HG03342 (cell line): ENCODE results near the gene P2RY13.

Experiments
- ATAC-seq: cut with Tn5 transposase; IDR thresholded peaks from one replicate; pipeline ENCODE4 v1.9.1; 2021; ENCODE audit warnings: mild to moderate bottlenecking, moderate library complexity; ENCODE audit not compliant: unreplicated experiment

Gene P2RY13

DNA sequence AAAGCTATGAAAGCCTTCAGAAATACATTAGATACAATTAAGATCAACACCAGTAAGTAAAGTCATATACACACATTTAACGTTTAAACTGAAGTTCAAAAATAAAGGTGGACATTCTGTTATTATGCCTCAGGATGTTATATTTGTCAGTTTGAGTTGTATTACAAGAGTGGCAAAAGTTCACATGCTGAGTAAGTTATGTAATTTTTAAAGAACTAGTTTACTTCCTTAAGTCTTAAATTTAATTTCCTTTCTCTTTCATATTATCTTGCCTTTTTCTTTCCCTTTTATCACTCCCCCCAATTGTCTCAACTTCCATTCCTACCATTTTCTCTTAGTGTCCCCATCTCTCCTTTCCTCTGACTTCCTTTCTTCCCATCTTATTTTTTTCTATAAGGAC, 7.8 kb downstream of the P2RY13 start:
- no peak for ATAC-seq

DNA sequence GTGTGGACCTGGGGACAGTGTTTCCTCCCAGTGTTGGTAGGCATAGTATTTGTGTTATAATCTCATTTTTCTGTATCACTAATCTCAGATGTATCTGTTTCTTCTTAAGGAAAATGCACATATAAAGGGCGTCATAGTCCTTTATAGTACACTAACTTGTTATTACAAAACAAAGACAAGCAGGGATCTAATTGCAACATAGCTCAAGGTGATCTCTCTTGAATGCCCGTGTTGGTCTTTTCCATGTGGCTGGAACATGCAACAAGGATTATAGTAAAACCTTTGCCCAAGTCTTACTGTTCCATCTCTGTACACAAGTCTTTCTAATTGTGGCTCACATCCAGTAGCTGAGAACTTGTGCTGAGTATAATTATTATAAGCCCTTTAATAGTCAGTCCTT, 9.2 kb downstream of the P2RY13 start:
- ATAC-seq, result no peak

DNA sequence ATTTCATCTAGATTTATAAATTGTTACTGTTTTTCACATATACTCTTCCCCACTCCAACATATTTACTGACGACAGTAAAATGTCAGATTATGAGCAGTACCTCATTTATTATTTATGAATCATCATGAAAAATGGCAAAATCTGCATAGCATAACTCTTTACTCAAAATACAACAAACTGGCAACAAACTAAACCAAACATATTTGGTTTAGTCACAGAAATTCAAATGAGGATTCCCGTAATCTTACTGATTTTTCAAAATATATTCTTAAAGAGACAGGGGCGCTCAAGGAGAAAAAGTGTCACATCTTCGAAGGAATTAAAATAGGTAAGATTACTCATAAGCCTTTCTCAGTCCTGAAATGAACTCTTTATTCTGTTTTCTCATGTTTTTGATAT, 9.7 kb downstream of the P2RY13 start:
- ATAC-seq, result no peak

DNA sequence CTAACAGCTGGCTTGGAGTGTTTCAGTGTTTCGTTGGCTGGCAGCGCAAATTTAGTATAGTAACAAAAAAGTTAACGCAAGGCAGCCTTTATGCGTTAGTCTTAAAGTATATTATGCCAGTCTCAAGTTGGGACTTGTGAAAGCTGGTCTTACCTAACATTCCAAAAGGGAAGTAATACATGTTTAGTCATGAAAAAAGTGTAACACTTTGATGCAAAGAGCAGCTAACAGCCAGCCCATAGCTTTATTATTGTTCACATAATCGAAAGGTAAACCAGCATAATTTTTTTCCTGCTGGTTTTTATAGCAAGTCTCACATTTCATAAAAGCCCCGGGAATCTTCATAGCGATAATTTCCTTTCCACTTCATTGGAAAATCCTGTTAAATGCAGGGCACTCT, 10.4 kb downstream of the P2RY13 start:
- no peak for ATAC-seq

DNA sequence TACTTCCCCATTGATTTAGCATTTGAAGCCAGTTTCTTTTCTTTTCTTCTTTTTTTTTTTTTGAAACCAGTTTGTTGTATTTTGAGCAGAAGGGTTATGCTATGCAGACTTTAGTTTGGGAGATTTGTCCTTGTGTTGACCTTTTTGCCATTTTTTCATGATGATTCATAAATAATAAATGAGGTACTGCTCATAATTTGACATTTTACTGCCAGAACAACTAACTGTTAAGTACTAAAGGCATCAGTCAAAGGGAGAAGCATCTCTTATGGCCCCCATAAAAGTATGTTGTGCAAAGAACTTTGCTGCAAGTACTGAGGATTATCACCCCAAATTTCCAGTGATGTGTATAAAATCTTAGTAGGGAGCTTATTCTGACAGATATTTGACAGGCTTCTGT, 11.0 kb downstream of the P2RY13 start:
- no peak for ATAC-seq

DNA sequence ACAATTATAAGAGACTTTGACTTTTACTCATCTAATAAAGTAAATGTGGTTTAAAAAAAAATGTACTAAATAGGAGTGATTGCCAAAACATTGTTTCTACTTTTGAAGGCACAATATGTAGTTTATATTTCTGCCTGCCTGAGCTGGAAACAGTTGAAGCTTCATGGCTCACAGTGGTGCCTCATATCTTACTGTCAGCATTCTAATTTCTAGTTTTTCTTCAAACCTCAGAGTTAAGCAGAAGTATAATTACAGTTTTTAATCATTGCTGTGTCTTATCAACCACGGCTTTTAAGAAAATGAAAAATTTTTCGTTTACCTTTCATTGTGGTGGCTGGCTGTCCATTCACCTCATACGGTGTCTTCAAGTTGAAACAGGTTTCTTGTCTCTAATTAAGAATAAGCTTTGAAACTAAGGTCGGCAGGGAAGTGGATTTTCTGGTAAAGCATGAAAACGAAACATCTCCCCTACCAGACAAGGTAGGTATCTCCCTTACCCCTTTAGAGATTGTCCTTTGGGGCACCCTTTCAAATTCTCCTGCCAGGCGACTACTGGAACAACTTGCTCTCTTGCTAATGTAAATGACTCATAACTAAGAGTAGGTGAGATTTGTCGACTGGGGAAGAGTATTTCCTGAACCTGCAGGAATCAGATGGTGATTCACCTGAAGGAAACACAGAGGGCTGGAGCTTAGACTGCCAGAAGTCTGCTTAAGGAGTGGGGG, 12.9 kb downstream of the P2RY13 start, which contains the start of gene GPR87:
Gene GPR87, minus strand, starts transcription at position 554 of the 725 bp plus-strand sequence. CDS start 16,720 bp downstream, outside the sequence.
- ATAC-seq, result no peak

DNA sequence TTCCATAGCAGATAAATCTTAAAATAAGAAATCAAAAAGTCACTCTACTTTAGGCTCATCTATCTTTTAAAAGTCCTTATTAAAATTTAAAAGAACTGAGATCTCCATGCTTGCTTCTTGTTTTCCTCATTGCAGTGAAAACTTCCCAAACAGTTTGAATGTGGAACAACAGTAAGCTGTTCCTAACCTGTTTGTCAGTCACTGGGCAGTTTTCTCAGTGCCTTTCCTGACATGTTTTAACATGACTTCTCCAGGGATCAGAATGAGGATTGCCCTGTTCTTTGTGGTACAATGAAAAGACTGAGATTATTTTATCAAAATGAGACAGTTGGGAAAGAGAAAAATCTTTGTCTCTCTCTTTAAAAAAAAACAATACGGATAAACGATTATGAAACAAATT, 13.5 kb downstream of the P2RY13 start:
- no peak for ATAC-seq

DNA sequence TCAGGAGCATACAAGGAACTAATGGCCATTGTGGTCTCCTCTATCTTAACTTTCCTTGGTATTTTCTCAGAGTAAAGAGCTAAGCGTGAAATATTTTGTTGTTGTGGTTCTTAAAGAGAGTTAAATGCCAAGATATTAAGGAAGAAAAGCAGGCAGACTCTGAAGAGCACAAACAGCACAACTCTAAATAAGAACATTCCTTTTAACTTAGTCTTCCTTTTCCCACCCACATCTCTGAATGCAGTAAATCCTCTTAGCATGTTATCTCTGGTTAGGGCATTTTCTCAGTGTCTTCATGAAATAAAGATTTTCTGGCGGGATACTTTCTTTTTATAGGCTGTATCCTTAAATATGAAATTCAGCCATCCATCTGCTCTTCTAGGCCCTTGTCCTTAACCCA, 14.2 kb downstream of the P2RY13 start:
- ATAC-seq, result no peak

DNA sequence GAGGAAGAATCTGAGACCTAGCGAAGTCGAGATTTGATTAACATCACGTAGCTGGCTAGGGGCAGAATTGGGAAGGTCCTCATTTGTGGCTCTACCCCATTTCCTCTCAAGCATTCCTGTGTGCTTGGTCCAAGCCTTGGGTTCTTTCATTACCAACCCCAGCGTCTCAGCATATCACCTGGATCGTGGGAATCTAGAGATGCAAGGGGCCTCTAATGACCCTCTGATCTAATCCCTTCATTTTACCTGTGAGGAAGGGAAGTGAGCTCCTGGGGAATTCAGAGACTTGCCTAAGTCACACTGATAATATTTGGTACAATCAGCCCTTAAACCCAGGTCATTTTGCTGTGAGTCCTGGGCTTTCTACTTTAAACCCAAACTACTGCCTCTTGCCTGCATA, 14.8 kb downstream of the P2RY13 start:
- ATAC-seq, result no peak

DNA sequence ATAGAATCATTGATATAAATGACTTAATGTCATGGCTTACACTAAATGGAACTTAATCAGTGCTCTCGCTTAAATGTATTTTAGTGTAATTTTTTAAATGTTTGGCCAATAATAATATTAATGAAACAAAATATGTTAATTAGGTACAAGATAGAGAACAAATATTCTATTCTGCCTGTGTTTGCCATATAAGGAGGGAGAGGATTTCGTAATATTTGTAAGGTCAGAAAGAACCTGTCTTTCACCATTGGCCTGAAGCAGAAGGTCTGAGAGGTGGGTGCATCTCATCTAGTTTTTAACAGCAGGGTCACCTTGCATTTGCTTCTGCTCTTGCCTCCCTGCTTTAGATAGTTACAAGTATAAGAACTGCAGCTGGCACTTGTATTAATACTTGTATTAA, 15.2 kb downstream of the P2RY13 start:
- ATAC-seq, result no peak

DNA sequence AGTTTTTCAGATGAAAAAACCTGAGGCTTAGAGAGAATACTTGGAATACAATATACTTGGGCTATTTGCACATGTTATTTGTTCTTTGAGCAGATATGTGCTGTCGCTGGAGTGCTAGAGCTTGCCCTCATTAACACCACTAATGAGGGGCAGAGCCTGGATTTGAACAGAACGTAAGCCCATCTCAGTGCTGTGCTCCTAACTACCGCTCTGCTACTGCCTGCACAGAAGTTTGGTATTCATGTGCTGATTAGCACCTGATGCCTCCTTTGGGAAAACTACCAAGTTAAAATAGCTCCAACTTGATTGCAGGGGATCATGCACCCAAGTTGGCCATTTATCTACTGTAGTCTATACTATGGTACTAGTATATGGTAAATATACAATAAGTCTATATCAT, 16.4 kb downstream of the P2RY13 start:
- ATAC-seq, result no peak

DNA sequence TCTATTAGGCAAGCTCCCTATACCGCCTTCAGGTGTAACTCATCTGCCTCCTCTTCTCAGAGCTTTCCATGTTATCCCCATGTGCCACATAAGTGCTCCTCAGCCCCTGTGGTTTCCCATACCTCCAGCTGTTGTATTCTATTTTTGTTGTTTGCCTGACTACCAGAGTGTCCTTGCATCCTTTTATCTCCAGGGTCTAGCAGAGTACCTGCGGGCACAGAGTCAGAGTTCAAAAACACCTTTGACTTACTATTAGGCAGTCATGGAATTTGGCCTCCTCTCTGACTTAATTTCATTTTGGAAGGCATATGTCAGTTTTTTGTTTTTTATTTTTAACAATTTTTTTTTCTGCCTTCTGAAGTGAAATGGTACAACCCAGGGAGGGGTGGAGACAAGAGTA, 19.8 kb downstream of the P2RY13 start:
- no peak for ATAC-seq

DNA sequence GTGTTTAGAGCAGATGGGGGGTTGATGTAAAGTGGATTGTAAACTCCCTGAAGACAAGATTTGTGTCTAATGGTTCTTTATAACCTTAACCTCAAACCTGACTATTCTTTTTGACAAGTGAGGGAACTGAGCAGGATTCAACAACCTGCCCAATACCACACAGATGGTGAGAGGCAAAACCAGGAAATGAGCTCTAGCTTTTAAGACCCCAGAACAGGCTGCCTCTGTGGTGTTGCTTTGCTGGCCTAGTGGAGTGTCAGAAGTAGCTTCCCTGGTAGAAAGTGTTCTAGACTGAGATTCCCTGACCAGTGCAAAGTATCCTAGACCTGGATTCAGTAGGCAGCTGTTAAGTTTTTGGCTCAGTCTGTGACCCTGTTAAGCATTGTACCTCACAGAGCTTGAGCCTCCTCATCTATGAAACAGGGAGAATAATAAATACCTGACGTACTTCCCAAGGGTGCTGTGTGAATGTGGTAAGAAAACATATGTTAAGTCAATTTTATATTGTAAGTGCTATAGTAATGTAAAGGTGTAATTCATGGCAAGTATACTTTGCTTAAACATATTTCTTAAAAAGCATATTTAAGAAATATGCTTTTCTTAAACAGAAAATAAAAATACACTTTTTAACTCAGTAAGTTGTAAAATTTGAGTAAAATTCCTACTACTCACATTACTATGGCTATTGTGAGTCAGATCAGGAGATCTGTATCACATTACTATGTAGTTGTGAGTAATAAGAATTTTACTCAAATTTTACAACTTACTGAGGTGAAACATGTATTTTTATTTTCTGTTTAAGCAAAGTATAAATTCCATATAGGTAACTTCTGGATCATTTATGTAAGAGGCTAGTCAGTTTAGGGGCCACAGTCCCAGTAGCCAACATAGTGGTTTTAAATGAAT, 21.5 kb downstream of the P2RY13 start:
- no peak for ATAC-seq

DNA sequence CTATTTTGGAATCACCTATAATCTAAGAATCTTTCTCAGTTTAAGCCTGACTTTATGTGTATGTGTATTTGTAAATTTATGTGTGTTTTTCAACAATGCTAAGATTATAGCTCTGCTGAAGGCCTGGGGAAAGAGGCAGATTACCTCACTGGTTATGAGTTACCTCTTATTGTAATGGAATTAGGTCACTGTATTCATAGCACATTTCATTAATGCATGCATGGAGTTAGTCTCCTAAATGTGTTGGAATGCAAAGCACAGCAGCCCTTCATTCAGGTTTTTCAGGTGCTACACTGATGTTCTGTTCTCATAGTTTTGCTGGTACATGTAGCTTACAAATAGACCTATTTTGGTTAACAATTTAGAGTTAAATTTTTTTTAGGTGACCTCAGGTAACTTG, 22.2 kb downstream of the P2RY13 start:
- no peak for ATAC-seq

DNA sequence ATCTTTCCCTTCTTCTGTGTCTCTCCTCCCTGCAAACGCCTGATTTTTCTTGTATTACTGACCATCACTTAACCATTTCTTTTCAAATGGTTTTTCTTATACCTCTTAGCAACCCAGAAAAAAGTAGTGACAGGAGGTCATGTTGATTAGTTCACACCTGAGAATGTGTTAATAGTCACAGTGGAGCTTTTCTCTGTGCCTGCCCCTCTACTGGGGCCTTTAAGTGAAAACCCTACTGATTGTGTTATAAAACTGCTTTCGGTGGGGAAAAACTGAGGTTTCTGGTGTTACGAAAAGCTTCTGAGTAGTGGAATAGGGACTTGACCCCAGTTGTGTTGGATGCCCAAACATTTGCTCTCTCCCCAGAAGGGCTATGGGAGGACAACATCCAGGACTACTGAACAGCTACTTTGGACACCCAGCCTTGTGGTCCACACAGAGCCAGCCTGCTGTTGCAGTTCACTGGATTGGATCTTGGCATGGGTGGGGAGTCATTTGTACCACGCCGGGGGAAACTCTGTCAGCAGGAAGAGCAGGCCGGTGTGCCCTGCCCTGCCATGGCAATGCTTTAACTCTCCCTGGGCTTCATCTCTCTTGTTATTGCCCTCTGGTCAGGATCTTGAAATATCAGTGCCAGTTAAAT, 23.1 kb downstream of the P2RY13 start:
- ATAC-seq, result no peak

DNA sequence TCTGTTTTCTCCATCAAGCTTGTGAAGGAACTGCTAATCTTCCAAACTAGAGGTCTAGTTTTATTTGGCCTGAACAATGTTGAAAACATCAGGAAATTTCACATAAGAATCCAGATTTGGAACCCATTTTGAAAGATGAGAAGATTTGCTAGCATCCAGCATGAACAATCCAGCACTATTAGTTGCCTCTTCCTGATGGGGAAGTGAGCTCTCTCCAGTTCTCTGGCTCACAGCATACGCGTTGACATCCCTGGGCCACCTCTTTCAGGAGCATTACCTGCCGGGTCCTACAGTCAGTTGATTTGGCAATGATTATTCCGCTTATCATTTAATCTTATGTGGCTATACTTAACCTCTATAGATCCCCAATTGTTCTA, 23.6 kb downstream of the P2RY13 start:
- ATAC-seq, result no peak

DNA sequence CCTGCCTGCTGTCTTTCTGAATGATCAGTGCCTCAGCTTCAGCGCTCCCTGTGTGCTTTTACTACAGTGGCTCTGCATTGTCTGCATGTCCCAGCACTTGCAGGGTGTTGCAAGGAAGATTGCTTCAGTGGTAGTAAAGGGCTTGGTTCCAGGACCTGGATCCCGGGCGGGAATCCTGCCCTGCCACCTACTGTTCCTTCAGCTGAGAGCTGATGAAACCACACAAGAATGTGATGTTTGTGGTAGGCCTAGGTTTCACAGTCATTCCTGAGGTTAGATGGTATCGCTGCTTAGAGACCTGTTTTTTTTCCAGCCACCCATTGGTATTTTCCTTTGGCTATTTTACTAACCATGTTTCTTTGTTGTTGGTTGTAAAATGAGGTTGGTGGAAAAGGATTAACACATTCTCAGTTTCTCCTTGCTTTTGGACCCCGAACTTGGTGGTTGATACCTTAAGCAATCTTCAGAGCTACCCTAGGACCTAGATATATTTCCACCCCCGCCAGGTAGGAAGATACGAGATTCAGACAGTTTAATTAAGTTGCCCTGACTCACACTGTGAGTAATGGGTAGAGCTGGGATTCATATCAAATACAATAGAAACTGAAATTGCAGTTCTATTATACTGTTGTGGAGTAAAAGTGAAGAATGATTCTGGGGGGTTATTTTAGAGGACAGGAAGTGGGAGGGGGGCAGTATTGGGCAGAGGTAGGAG, 24.1 kb downstream of the P2RY13 start:
- no peak for ATAC-seq

DNA sequence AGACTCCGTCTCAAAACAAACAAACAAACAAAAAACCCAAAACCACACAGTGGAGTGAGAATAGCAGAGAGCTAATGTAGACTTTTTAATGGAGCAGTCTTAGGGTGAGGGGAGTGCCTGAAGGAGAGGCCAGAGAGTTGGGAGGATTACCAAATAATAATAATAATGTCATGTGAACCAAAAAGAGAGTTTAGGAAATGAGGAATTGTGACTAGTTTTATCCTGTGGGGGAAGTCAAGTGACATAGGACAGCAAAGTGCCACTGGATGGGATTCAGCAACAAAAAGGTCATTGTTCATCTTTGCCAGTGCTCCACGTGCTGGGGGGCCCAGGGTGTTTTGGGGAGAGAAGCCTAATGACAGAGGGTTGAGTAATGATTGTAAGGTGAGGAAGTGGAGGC, 25.6 kb downstream of the P2RY13 start:
- ATAC-seq, result no peak

DNA sequence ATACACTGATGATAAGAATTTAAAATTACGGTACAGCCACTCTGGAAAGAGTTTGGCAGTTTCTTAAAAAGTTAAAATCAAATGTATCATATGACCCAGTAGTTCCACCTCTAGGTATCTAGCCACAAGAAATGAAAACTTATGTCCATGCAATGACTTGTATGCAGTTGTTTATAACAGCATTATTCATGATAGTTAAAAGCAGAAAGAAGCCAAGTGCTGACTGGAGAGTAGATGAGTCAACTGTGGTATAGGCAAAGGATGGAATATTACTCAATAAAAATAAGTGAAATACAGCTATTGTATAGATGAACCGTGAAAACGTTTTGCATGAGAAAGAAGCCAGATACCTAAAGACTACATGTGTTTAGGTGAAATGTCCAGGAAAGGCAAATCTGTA, 27.6 kb downstream of the P2RY13 start:
- ATAC-seq, result no peak

DNA sequence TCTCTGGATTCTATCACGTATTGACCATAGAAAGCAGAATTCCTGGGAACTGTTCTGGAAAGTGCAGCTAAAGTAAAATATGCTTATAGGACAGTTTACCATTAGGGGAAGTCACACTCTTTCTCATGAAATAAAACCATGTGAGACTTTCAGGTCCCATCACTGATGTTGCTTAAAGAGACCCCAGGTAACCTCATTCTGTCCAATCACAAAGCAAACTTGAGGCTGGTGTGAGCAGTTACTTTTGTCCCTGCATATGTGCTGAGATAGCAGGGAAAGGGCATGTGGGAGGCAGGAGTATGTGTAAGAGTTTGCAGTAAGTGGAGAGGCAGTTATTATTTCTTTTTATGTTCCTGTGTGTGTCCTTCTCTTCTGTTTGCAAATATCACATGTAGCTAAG, 28.8 kb downstream of the P2RY13 start:
- ATAC-seq, result no peak

DNA sequence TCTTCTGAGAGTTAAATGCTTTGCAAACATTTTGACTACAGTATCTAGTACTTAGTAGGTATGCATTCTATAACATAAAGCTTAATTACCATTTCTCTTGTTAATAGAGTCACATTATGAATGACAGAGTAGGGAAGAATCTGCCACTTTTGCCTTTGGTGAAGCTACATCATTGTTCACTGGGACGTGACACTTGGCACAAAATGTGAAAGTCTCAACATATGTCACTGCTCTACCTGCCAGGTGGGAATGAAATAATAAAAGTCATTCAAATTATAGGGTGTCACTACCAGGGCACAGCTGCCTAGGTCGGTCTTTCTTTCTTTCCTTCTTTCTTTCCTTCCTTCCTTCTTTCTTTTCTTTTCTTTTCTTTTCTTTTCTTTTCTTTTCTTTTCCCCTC, 30.3 kb downstream of the P2RY13 start:
- no peak for ATAC-seq
